DND-41 (cell line): ENCODE data around the gene MAGEC2.

Source experiments
- ATAC-seq: fragments of 200-7000 bp; cut with Tn5 transposase; 3 replicates; pipeline ENCODE4 v1.9.1; 2021; ENCODE audit warnings: low read depth; ENCODE audit not compliant: insufficient read depth
- DNase-seq: peaks from one replicate; pipeline ENCODE4 v3.0.0-alpha.2; 2020
- H2AFZ ChIP-seq: 2 replicates; pipeline ENCODE4 v1.6.0; 2012; ENCODE audit warnings: low read depth, low read length
- H3K27ac ChIP-seq: 2 replicates; pipeline ENCODE4 v1.5.1; 2012; ENCODE audit warnings: low read length, inconsistent platforms
- H3K27me3 ChIP-seq: fragments of 200-600 bp; sonication (generic); 2 replicates; pipeline ENCODE4 v1.6.0; 2012; ENCODE audit warnings: low read length, mild to moderate bottlenecking, inconsistent platforms; ENCODE audit not compliant: insufficient read depth, poor library complexity
- H3K36me3 ChIP-seq: 2 replicates; pipeline ENCODE4 v1.5.1; 2012; ENCODE audit warnings: low read length, inconsistent platforms; ENCODE audit not compliant: insufficient read depth
- H3K4me1 ChIP-seq: 2 replicates; pipeline ENCODE4 v1.5.1; 2012; ENCODE audit warnings: mild to moderate bottlenecking, low read length; ENCODE audit not compliant: insufficient read depth
- H3K4me2 ChIP-seq: 2 replicates; pipeline ENCODE4 v1.6.0; 2012; ENCODE audit warnings: mild to moderate bottlenecking, moderate library complexity, low read length, inconsistent platforms; ENCODE audit not compliant: insufficient read depth
- H3K4me3 ChIP-seq, 2 experiments: fragments of 200-600 bp in 1 of 2; shearing (Covaris generic) in 1 of 2; 2 replicates each; pipeline ENCODE4 v1.5.1; 2012 to 2016; ENCODE audit warnings: inconsistent platforms in 2 of 2, low read length in 2 of 2, mild to moderate bottlenecking in 2 of 2, low read depth in 1 of 2, moderate library complexity in 1 of 2
- H3K79me2 ChIP-seq: 2 replicates; pipeline ENCODE4 v1.6.0; 2012; ENCODE audit warnings: low read length, inconsistent platforms; ENCODE audit not compliant: insufficient read depth
- H3K9ac ChIP-seq: 2 replicates; pipeline ENCODE4 v1.6.0; 2012; ENCODE audit warnings: low read depth, mild to moderate bottlenecking, inconsistent platforms, low read length, moderate library complexity
- H3K9me3 ChIP-seq: 2 replicates; pipeline ENCODE4 v1.5.1; 2012; ENCODE audit warnings: low read length, moderate library complexity, mild to moderate bottlenecking, inconsistent platforms; ENCODE audit not compliant: insufficient read depth, severe bottlenecking
- H4K20me1 ChIP-seq: 2 replicates; pipeline ENCODE4 v1.6.0; 2012; ENCODE audit warnings: low read length; ENCODE audit not compliant: insufficient read depth
- EZH2 ChIP-seq: IDR thresholded peaks from 3 replicates; pipeline ENCODE4 v1.6.1; 2012; ENCODE audit warnings: borderline replicate concordance, low read depth, mild to moderate bottlenecking, moderate library complexity, low read length, inconsistent platforms; ENCODE audit not compliant: severe bottlenecking
- TF ChIP-seq, protein P1 (sequence below): IDR thresholded peaks from 2 replicates; pipeline ENCODE4 v1.5.1; 2012; ENCODE audit warnings: borderline replicate concordance, low read length, moderate library complexity, mild to moderate bottlenecking; ENCODE audit not compliant: poor library complexity, severe bottlenecking; ENCODE audit errors: extremely low read depth

MAGEC2 gene

DNA sequence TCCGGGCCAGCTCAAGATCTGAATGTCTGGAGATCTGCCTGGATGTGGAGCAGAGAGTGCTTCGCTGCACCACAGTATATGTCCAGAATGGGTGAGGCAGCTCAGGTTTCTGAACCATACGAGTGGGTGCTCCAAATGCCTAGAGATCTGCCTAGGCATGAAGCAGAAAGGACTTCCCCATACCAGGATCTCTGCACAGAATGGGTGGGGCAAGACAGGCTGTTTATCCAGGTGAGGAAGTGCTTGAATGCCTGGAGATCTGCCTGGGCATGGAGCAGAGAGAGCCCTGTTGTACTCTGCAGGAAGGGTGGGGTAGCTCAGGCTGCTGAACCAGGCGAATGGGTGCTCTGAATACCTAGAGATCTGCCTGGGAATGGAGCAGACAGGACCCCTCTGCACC, 45.4 kb upstream of the MAGEC2 start:
- no peak for DNase-seq
- Histone ChIP-seq H3K27me3 (no peaks in the 10 kb centered on the region), H3K9ac (no peak overlapping the region), H3K4me1 (no peaks in the 10 kb centered on the region), H3K9me3 (no peaks in the 10 kb centered on the region), H3K4me3 (no peak overlapping the region), H3K4me2 (no peak overlapping the region), H2AFZ (no peak overlapping the region), H4K20me1 (no peaks in the 10 kb centered on the region), H3K36me3 (no peaks in the 10 kb centered on the region), H3K27ac (no peak overlapping the region), H3K79me2 (no peaks in the 10 kb centered on the region)
- TF ChIP-seq, protein P1, sequence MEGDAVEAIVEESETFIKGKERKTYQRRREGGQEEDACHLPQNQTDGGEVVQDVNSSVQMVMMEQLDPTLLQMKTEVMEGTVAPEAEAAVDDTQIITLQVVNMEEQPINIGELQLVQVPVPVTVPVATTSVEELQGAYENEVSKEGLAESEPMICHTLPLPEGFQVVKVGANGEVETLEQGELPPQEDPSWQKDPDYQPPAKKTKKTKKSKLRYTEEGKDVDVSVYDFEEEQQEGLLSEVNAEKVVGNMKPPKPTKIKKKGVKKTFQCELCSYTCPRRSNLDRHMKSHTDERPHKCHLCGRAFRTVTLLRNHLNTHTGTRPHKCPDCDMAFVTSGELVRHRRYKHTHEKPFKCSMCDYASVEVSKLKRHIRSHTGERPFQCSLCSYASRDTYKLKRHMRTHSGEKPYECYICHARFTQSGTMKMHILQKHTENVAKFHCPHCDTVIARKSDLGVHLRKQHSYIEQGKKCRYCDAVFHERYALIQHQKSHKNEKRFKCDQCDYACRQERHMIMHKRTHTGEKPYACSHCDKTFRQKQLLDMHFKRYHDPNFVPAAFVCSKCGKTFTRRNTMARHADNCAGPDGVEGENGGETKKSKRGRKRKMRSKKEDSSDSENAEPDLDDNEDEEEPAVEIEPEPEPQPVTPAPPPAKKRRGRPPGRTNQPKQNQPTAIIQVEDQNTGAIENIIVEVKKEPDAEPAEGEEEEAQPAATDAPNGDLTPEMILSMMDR, result no peak
- no peak for TF ChIP-seq EZH2
- no peak for ATAC-seq

DNA sequence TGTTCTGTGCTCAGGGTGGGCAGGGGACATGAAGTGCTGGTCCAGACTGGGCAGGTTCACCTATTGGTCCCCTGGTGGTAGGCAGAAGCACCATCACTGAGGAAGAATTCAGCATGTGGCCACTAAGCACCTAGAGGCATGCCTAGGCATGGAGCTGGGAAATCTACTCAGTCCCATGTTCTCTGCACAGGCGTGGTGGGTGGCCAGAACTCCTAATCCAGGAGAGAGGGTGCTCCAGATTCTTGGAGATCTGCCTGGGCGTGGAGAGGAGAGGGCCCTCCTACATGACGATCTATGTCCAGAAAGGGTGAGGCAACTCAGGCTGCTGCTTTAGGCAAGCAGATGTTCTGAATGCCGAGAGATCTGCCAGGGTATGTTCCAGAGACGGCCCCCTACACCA, 44.6 kb upstream of the MAGEC2 start:
- Histone ChIP-seq H3K4me2 (no peak overlapping the region), H3K36me3 (no peaks in the 10 kb centered on the region), H3K27me3 (no peaks in the 10 kb centered on the region), H3K9me3 (no peaks in the 10 kb centered on the region), H3K4me1 (no peaks in the 10 kb centered on the region), H2AFZ (no peak overlapping the region), H3K4me3 (no peak overlapping the region), H3K9ac (no peak overlapping the region), H4K20me1 (no peaks in the 10 kb centered on the region), H3K27ac (no peak overlapping the region), H3K79me2 (no peaks in the 10 kb centered on the region)
- ATAC-seq, result no peak
- DNase-seq, result no peak
- no peak for TF ChIP-seq EZH2
- TF ChIP-seq, protein P1, result no peak

DNA sequence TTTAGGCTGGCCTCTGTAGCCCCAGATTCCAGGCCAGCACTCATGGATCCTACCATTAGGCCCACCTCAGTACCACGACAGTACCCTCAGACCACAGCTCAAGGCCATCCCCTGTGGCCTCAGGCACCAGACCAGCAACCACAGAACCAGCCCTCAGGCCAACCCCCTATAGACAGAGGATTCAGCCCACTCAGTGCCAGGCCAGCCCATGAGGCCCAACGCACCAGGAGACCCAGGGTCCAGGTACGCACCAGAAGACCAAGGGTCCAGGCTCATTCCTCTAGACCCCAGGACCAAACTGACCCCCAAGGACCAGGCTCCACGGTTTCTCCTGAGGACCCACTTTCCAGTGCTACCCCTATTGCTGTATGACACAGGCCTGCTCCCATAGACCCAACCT, 39.5 kb upstream of the MAGEC2 start:
- H3K4me2 ChIP-seq, result no peak overlapping the region
- H2AFZ ChIP-seq, result no peak overlapping the region
- H3K27ac ChIP-seq, result no peak overlapping the region
- no peak for ATAC-seq
- H3K4me1 ChIP-seq, result no peaks in the 10 kb centered on the region
- no peak overlapping the region for H3K9ac ChIP-seq
- no peaks in the 10 kb centered on the region for H3K9me3 ChIP-seq
- no peak for TF ChIP-seq EZH2
- TF ChIP-seq, protein P1, result no peak
- no peaks in the 10 kb centered on the region for H3K79me2 ChIP-seq
- H3K27me3 ChIP-seq, result no peaks in the 10 kb centered on the region
- no peaks in the 10 kb centered on the region for H4K20me1 ChIP-seq
- DNase-seq, result no peak
- H3K36me3 ChIP-seq, result no peaks in the 10 kb centered on the region
- H3K4me3 ChIP-seq, result no peak overlapping the region

DNA sequence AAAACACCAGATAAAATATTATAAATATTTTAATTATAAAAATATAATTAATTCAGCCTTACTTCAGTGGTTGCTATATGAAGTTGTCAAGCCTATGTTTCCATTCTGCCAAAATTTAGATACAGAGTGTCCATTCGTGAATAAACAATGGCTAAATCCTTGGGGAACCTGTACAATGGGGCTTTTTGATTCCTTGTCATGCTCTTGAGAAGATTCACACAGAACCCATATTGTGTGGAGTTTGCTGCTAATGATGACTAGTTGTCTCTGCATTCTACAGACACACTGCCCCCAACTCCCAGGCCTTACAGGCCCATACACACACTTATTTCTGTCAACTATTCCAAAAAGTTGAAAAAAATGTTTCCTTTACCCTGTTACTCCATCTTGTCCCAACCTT, 33.4 kb upstream of the MAGEC2 start:
- Histone ChIP-seq H3K4me2 (no peak overlapping the region), H4K20me1 (no peaks in the 10 kb centered on the region), H3K9me3 (no peaks in the 10 kb centered on the region), H2AFZ (no peak overlapping the region), H3K36me3 (no peaks in the 10 kb centered on the region), H3K27me3 (no peaks in the 10 kb centered on the region), H3K4me3 (no peak overlapping the region), H3K4me1 (no peaks in the 10 kb centered on the region), H3K9ac (no peak overlapping the region), H3K27ac (no peak overlapping the region), H3K79me2 (no peaks in the 10 kb centered on the region)
- ATAC-seq (no peak), DNase-seq (no peak)
- TF ChIP-seq, protein P1, result no peak
- no peak for TF ChIP-seq EZH2
